Measurements from ENCODE around the gene PPP1R9B.
A peak's percentile ranks its signal among the peaks of the same experiment; 100 is the strongest.

Gene PPP1R9B

DNA sequence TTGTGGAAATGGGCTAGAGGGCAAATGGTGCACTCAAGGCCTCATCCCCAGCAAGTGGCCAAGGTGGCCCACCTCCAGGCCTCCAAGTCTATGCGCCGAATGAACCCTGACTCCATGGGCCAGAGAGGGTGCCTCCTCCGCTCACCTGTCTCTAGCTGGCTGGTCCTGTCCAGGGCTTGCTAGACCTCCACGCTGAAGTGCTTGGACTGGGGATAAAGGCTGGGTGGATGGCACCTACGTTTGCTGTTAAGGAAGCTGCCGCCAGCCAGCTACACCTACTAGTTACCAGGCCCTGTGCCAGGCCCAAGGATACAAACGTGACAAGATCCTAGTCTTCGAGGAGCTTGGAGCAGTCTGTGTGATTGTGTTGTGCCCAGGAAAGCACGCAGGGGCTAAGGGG is 14.6 kb upstream of the PPP1R9B start:
- TF ChIP-seq, protein P1, sequence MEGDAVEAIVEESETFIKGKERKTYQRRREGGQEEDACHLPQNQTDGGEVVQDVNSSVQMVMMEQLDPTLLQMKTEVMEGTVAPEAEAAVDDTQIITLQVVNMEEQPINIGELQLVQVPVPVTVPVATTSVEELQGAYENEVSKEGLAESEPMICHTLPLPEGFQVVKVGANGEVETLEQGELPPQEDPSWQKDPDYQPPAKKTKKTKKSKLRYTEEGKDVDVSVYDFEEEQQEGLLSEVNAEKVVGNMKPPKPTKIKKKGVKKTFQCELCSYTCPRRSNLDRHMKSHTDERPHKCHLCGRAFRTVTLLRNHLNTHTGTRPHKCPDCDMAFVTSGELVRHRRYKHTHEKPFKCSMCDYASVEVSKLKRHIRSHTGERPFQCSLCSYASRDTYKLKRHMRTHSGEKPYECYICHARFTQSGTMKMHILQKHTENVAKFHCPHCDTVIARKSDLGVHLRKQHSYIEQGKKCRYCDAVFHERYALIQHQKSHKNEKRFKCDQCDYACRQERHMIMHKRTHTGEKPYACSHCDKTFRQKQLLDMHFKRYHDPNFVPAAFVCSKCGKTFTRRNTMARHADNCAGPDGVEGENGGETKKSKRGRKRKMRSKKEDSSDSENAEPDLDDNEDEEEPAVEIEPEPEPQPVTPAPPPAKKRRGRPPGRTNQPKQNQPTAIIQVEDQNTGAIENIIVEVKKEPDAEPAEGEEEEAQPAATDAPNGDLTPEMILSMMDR (IDR thresholded peaks at IDR 0.05; ENCODE audit: low read depth, low read length) = no peak
- no peak for TF ChIP-seq EZH2phosphoT487 (IDR thresholded peaks at IDR 0.05; ENCODE audit: low read depth)
- Histone ChIP-seq H4K20me1 (ENCODE audit: insufficient read depth, low read length) (no peaks in the 10 kb centered on the region), H3K79me2 (ENCODE audit: low read length) (no peaks in the 10 kb centered on the region), H3K36me3 (replicated peaks; ENCODE audit: low read depth, low read length) (no peaks in the 10 kb centered on the region), H3K4me3 (ENCODE audit: low read length) (no peak overlapping the region), H3K9me3 (ENCODE audit: insufficient read depth, low read length) (no peaks in the 10 kb centered on the region), H3K27me3 (ENCODE audit: low read depth, low read length) (no peaks in the 10 kb centered on the region), H3K9ac (ENCODE audit: low read length) (no peak overlapping the region), H3K4me1 (ENCODE audit: low read length) (peaks cover 62% of the 10 kb centered on the region), H2AFZ (ENCODE audit: low read depth, low read length) (no peak overlapping the region), H3K27ac (ENCODE audit: low read length) (no peak overlapping the region), H3K4me2 (ENCODE audit: low read length) (no peak overlapping the region)

DNA sequence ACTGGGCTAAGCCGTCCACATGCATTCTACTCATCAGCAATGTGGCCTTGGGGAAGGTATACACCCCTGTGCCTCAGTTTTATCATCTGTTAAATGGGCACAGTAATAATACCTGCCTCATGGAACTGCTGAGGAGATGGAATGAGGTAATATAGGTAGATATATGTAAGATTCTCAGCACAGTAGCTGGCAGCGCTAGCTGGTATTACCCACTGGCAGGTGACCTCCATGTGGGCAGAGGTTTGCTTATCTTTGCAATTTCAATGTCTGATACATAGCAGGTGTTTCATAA is 14.2 kb upstream of the PPP1R9B start:
- H2AFZ ChIP-seq (ENCODE audit: low read depth, low read length) = no peak overlapping the region

DNA sequence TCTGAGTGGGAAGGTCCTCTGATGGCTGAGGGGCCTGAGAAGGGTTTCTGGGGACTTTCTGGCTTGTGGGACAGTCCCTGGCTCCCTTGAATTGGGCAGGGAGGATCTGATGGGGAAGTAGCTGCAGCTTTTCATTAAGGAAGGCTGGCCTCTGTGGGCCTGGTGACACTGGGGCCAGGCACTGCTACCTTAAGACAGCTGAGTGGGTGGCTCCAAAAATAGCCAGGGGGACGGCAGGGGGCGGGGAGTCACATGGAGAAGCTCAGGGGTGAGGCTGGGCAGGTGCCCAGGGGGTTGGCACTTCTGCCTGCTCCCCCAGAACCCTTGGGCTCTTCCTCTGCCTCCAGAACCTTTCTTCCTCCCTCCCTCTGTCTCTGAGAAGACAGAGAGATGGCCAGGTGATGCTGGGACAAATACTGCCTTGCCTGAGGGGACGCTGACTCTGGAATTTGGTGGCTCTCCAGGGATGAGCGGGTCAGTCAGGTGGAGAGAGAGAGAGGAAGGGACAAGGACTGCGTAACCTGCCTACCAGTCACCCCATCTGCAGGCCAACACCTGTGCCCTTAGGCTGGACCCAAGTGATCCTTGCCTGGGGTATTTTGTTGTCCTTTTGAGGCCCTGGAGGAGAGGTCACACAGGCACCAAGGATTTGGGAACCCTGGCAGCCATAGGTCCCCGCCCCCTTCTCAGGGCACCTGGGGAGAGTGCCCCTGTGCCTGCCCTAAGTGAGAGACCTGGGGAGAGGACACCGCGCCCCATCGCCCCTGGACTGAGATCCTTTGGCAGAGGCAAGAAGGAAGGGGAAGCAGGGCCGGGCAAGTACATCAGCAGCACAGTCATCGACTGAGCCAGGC is 13.6 kb upstream of the PPP1R9B start:
- H3K4me3 ChIP-seq (ENCODE audit: low read length) = peak overlapping the region; percentile 68
- TF ChIP-seq, protein P1 (IDR thresholded peaks at IDR 0.05; ENCODE audit: low read depth, low read length) = no peak
- TF ChIP-seq EZH2phosphoT487 (IDR thresholded peaks at IDR 0.05; ENCODE audit: low read depth) = no peak
- H2AFZ ChIP-seq (ENCODE audit: low read depth, low read length) = no peak overlapping the region
- no peaks in the 10 kb centered on the region for H3K79me2 ChIP-seq (ENCODE audit: low read length)
- no peaks in the 10 kb centered on the region for H3K9me3 ChIP-seq (ENCODE audit: insufficient read depth, low read length)
- H3K27ac ChIP-seq (ENCODE audit: low read length) = peak overlapping the region; percentile 68
- peaks cover 54% of the 10 kb centered on the region for H3K4me1 ChIP-seq (ENCODE audit: low read length)
- no peaks in the 10 kb centered on the region for H4K20me1 ChIP-seq (ENCODE audit: insufficient read depth, low read length)
- H3K27me3 ChIP-seq (ENCODE audit: low read depth, low read length) = no peaks in the 10 kb centered on the region
- H3K4me2 ChIP-seq (ENCODE audit: low read length) = peak overlapping the region; percentile 89
- H3K9ac ChIP-seq (ENCODE audit: low read length) = peak overlapping the region; percentile 55
- H3K36me3 ChIP-seq (replicated peaks; ENCODE audit: low read depth, low read length) = no peaks in the 10 kb centered on the region

More for the DNA sequence above, 14.2 kb upstream of the PPP1R9B start:
- Histone ChIP-seq H3K4me3 (ENCODE audit: low read length) (peak overlapping the region; percentile 68), H3K36me3 (replicated peaks; ENCODE audit: low read depth, low read length) (no peaks in the 10 kb centered on the region), H3K27ac (ENCODE audit: low read length) (peak overlapping the region; percentile 68; the same call in 1 of the 2 replicates), H3K9me3 (ENCODE audit: insufficient read depth, low read length) (no peaks in the 10 kb centered on the region), H3K9ac (ENCODE audit: low read length) (no peak overlapping the region; the same call in 1 of the 2 replicates), H3K4me1 (ENCODE audit: low read length) (peaks cover 57% of the 10 kb centered on the region), H3K79me2 (ENCODE audit: low read length) (no peaks in the 10 kb centered on the region), H3K4me2 (ENCODE audit: low read length) (peak overlapping the region; percentile 89), H3K27me3 (ENCODE audit: low read depth, low read length) (no peaks in the 10 kb centered on the region), H4K20me1 (ENCODE audit: insufficient read depth, low read length) (no peaks in the 10 kb centered on the region)
- TF ChIP-seq, protein P1 (IDR thresholded peaks at IDR 0.05; ENCODE audit: low read depth, low read length) = no peak
- TF ChIP-seq EZH2phosphoT487 (IDR thresholded peaks at IDR 0.05; ENCODE audit: low read depth) = no peak

DNA sequence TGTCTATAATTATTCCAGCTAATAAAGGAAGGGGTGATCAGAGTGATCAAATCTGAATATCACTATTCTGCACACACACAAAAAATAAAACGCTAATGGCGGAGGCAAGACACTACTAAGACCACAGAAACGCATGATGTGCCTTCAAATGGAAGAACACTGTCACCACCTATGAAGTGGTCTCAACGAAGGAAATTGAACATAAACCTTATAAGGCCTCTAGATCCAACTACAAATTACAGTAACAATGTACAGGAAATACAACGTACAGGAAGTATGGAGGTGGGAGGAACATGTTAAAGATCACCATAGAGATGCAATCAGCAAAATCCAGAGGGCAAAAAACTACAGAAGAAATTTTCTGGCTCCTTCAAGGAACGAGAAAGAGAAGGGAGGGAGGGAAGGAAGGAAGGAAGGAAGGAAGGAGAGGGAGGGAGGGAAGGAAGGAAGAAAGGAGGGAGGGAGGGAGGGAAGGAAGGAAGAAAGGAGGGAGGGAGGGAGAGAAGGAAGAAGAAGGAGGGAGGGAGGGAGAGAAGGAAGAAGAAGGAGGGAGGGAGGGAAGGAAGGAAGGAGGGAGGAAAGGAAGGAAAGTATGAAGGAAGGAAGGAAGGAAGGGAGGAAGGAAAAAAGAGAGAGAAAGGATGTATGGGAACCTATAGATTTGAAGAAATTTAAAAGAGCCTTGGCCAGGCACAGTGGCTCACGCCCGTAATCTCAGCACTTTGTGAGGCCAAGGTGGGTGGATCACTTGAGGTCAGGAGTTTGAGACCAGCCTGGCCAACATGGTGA is 12.2 kb upstream of the PPP1R9B start:
- Histone ChIP-seq H3K4me3 (ENCODE audit: low read length) (no peak overlapping the region), H4K20me1 (ENCODE audit: insufficient read depth, low read length) (no peaks in the 10 kb centered on the region), H3K79me2 (ENCODE audit: low read length) (no peaks in the 10 kb centered on the region), H3K27ac (ENCODE audit: low read length) (no peak overlapping the region), H2AFZ (ENCODE audit: low read depth, low read length) (no peak overlapping the region), H3K9ac (ENCODE audit: low read length) (no peak overlapping the region), H3K36me3 (replicated peaks; ENCODE audit: low read depth, low read length) (no peaks in the 10 kb centered on the region), H3K9me3 (ENCODE audit: insufficient read depth, low read length) (no peaks in the 10 kb centered on the region), H3K4me2 (ENCODE audit: low read length) (peak overlapping the region; percentile 89; the same call in 1 of the 2 replicates), H3K27me3 (ENCODE audit: low read depth, low read length) (no peaks in the 10 kb centered on the region), H3K4me1 (ENCODE audit: low read length) (peaks cover 40% of the 10 kb centered on the region)
- TF ChIP-seq, protein P1 (IDR thresholded peaks at IDR 0.05; ENCODE audit: low read depth, low read length) = no peak

Measured in OCI-LY3 (cell line).